Fibroblast of skin of back (primary cell): ENCODE results near the gene TMEM245.
"Not testable (repeated sequence)": the region's sequence is repeated elsewhere in the genome, so short reads cannot be mapped to it uniquely, and the experiment has no call there.

Experiments
- DNase-seq: peaks from one replicate; pipeline ENCODE4 v3.0.0-alpha.2; 2013

Gene TMEM245

GRCh38 chr9:109132567-109133021 lies 12.8 kb upstream of the TMEM245 start:
- no peak for DNase-seq

DNA sequence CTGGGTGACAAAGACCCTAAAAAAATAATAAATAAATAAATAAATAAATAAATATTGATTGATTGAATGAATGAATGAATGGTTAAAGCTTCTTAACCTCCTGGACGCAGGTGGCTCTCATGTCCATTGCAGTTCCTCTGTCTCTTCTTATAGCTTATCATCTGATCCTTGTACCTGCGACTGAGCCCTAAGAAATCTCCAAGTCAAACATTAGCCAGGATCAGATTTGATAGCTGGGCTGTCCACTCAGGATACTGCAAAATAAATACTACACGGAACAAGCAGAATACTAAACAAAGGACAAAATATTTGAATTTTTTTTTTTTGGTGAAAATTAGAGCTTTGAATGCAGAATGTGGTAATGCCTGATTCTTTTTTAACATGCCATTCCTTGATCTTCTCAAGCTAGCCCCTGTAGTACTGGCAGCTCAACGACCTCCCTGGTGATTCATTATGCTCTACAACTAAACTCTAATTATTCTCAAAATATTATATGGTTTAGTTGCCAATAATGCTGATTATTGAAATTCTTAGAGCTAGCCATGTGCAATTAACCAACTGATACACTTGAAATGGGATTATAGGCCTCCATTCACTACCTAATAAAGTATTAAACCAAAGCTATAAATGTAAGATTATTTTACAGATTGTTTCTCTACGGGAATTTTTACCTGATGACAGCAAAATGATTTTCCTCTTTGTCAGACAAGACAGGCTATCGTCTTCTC lies 9.9 kb upstream of the TMEM245 start:
- no peak for DNase-seq

- DNase-seq: not testable (repeated sequence)
These were observed 6.9 kb upstream of the TMEM245 start for GRCh38 chr9:109126671-109127070.

GRCh38 chr9:109124121-109124520 lies 4.4 kb upstream of the TMEM245 start:
- no peak for DNase-seq

GRCh38 chr9:109122726-109123621 lies 3.2 kb upstream of the TMEM245 start:
- DNase-seq: no peak

DNA sequence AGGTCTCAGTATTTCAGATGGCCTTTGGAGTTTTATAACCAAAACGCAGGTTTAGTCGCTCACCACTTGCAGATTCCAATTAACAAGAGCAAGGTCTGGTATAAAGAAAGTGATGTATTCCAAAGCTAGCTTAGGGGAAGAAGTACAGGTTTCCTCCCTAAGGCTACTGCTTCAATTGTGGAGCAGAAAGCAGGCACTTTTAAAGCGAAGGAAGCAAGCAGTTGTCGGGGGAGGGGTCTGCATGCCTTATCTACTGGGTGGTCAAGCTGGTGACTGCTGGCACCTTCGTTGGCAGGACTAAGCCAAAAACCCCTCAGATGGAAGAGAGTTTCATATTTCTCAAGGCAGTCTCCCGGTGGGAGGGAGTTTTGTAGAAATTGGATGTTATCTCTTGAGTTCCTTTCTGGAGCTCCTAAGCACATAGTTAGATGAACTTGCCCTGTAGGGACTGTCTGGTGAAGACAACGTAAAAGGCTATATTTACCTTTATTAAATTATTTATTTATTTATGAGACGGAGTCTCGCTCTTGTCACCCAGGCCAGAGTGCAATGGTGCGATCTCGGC lies 1.6 kb upstream of the TMEM245 start:
- no peak for DNase-seq

DNA sequence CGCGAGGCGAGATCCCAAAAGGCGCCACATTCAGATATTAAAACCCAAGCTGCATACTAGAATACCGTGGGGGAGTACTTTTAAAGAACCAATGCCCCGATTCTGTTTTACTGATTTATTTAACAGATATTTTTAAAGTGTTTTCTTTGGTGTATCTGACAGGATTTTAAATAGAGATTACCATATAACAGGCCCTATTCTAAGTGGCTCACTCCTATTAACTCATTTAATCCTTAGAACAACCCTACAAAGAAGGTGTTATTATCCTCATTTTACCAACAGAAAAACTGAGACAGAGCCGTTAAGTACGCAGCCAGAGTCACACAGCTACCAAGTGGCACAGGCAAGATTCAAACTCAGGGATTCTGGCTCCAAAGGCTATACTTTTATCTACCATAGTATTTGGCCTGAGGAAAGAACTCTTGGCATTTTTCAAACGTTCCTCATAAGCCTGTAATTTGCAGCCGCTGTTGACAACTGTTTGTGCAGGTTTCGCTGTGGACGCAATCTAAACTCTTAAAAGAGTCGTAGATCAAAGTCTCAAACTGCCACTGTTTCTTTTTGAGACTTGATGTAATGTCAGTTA lies 550 bp upstream of the TMEM245 start:
- no peak for DNase-seq

DNA sequence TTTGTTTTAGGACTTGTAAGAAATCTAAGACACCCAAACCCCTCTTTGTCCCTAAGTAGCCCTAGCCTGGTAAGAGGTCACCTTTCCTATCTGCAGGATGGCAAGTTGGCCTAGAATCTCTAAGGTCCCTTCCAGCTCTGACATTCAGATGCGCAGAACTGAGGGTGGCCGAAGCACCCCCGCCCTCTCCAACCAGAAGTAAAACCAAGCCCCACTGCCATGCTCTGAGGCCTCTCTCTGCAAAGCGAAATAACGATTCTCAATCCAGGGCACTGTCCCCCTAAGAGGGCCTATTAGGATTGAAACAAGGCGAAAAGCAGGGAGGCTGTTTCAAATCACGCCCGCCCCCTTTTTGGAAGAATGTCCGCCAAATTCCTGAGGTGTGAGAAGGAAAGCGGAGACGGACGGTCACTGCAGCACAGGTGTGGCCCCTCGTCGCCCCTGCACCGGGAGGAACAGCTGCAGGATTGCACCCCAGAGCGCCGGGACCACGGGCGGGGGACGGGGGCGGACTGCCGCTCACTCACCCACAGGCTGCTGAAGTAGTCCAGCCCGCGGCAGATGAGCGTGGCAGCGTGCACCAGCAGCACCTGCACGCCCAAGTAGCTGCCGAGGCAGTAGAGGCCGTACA lies 824 bp downstream of the TMEM245 start:
- DNase-seq: peak; percentile 29

DNA sequence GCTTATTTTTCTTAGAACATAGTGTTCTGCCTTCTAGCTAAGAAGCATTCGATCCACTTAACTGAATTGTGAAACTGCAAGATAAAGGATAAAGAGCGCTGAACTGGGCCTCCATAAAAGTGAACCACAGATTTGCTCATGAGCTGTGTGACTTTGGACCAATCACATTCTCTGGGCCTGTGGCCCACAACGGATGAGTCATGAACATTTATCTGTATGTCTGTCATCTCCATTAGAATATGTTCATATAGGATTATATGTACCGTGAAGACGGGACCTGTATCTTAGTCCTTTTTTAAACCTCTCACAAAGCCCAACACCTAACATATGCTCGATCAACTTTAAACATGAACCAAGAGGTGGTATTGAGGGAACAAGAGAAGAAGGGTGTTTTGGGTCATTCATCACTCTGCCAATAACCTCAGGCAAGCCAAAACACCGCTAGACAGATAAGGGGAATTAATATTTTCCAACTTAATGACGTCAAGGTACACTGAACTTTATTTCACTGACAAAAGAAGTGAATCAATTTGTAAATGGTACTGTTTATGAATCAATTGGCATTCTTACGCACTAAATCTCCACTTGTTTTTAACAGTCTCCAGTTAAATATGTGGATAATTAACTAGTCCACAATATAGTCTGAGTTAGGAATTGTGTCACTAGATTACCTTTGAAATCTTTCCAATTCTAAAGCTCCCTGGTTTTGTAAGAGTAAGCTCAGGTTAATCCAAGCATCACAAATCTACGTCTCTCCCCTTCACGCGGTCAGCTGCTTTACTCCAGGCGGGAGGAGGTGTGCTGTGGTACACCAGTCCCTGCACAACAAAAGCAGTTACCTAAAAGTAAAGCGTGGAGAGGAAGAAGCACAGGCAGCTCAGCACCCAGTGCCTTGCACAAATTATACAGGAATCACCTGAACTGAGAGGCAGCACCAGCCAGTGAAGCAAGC lies 1.6 kb downstream of the TMEM245 start:
- peak; percentile 80 for DNase-seq

- DNase-seq: no peak
These were observed 3.7 kb downstream of the TMEM245 start for GRCh38 chr9:109115931-109116526.

DNA sequence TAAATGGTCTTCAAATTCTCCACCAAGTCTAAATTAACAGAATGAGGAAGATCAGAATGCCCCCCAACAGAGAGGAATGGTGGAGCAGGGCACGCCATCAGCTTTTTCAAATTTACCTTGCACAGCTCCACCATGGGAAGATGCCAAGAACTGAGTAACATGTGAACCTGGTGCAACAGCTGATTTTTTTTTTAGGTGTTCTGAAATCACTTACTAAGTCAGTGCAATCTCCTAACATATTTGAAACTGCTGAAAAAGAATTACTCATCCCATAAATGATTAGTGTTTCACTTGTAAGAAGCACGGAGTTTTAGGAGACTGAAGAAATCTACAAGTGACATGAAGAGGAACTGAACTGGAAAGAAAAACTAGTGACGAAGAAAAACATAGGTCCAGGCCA lies 5.1 kb downstream of the TMEM245 start:
- DNase-seq: no peak

DNA sequence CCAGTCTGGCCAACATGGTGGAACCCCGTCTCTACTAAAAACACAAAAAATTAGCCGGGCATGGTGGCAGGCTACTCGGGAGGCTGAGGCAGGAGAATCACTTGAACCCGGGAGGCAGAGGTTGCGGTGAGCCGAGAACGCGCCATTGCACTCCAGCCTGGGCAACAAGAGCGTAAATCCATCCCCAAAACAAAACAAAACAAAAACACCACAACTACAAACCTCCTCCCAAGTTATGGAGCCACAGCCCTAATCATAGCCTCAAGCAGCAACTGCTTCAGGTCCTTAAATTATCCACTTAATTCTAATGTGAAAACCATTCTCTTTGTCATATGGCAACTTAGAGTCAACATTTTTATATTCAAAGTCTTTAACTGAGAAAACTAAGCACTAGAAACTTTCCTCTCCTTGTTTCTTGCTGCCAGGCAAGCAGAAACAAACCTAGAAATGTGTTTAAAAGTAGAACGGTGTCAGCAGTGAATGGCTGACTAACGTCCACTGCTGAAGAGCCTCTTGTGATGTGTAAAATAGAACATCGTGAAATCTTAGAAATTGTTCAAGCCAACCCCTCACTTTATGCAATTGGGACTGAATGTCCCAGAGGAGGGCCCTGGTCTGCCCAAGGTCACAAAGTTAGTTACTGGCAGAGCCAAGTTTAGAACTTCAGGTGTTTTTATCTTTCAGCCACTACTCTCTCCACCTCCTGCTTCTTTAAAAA lies 5.7 kb downstream of the TMEM245 start:
- no peak for DNase-seq

GRCh38 chr9:109113254-109113653 lies 6.5 kb downstream of the TMEM245 start:
- no peak for DNase-seq

GRCh38 chr9:109110329-109111021 lies 9.3 kb downstream of the TMEM245 start:
- peak; percentile 70 for DNase-seq

- DNase-seq: peak; percentile 46
These were observed 9.8 kb downstream of the TMEM245 start for GRCh38 chr9:109109967-109110328.

GRCh38 chr9:109108318-109108717 lies 11.4 kb downstream of the TMEM245 start:
- DNase-seq: peak; percentile 77

- peak; percentile 88 for DNase-seq
These were observed 12.1 kb downstream of the TMEM245 start for GRCh38 chr9:109107402-109108240.

DNA sequence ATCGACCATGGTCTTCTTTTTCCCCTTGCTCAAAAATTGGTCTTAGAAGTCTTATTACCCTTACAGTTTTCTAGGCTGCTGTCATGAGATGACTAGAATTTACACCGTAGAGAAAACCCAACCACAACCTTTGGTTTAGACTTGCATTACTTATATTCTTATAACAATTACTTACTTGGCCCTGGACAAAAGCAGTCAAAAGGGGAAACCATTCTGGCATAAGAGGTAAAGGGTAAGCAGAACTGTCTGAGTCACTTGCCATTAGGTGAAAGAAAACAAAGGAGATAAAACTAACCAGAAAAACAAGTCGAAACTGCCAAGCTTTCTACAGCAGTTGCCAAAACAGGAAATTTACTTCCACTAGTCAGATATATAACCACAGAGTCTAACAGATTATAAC lies 17.9 kb downstream of the TMEM245 start:
- peak; percentile 19 for DNase-seq

DNA sequence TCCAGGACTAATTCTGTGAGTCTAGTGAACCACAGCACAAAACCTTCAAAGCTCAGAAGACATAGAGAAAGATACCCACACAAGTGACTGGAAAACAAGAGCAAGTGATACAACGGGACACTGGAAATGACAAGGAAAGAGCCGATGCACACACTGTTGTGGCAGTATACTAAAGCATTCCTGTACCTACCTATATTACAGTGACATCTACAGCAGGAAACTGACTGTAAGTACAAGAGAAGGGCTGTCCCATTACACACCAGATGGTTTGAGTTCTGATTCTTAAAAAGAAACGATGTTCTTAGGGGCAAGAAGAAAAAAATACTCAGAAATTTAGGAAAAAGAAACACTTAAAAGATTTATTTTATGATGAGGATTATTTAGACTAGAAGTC lies 18.5 kb downstream of the TMEM245 start:
- no peak for DNase-seq
